CD4-positive, CD25-positive, alpha-beta regulatory T cell (primary cell): Measurements from ENCODE around the gene LNP1. TPM values are rescaled to one million over a fixed set of nuclear protein-coding genes. Genes with fewer than 3 reads are reported as not detected.

Source experiments
- ATAC-seq, 2 donors: fragments of 150-1000 bp; cut with Tn5 transposase; one replicate each; pipeline ENCODE4 v1.10.0; 2021; ENCODE audit warnings: low read depth in 2 of 2, moderate number of reproducible peaks in 2 of 2, moderate library complexity in 1 of 2
- DNase-seq, 3 donors: peaks; one replicate each; pipeline versions ENCODE4 v3.0.0 to v3.0.0-alpha.2; 2012 to 2022; ENCODE audit warnings: mixed read lengths in 1 of 3
- H3K27ac ChIP-seq: one replicate; pipeline ENCODE4 v1.7.0; 2013; ENCODE audit warnings: mild to moderate bottlenecking, low read length; ENCODE audit not compliant: insufficient read depth, poor library complexity, severe bottlenecking
- H3K27me3 ChIP-seq: one replicate; pipeline ENCODE4 v1.7.0; 2013; ENCODE audit warnings: low read length; ENCODE audit not compliant: control insufficient read depth, insufficient read depth
- H3K36me3 ChIP-seq: one replicate; pipeline ENCODE4 v1.7.0; 2013; ENCODE audit warnings: mild to moderate bottlenecking, low read length, moderate library complexity; ENCODE audit not compliant: control insufficient read depth, insufficient read depth
- H3K4me1 ChIP-seq: 2 replicates; pipeline ENCODE4 v1.7.0; 2013; ENCODE audit warnings: mild to moderate bottlenecking, low read length; ENCODE audit not compliant: insufficient read depth, control insufficient read depth, poor library complexity, severe bottlenecking
- H3K4me3 ChIP-seq: one replicate; pipeline ENCODE4 v1.7.0; 2013; ENCODE audit warnings: low read depth, mild to moderate bottlenecking, low read length, moderate library complexity
- H3K9me3 ChIP-seq, 2 experiments: 1 replicate in 1 of 2; 2 replicates in 1 of 2; pipeline ENCODE4 v1.7.0; 2013; ENCODE audit warnings: low read length in 2 of 2, mild to moderate bottlenecking in 1 of 2, moderate library complexity in 1 of 2; ENCODE audit not compliant: control insufficient read depth in 2 of 2
- H3K27ac Mint-ChIP-seq, 3 donors: one replicate each; pipeline ENCODE4 v1.8.0; 2020 to 2022; ENCODE audit warnings: mild to moderate bottlenecking in 3 of 3, mixed read lengths in 3 of 3, moderate library complexity in 2 of 3
- H3K27me3 Mint-ChIP-seq: one replicate; pipeline ENCODE4 v1.8.0; 2022; ENCODE audit warnings: mild to moderate bottlenecking, mixed read lengths
- H3K36me3 Mint-ChIP-seq: one replicate; pipeline ENCODE4 v1.8.0; 2020; ENCODE audit warnings: mixed read lengths
- H3K4me1 Mint-ChIP-seq, 4 donors: one replicate each; pipeline ENCODE4 v1.8.0; 2020 to 2022; ENCODE audit warnings: mixed read lengths in 4 of 4, mild to moderate bottlenecking in 1 of 4
- H3K4me3 Mint-ChIP-seq, 4 donors: one replicate each; pipeline ENCODE4 v1.8.0; 2020 to 2022; ENCODE audit warnings: mild to moderate bottlenecking in 4 of 4, mixed read lengths in 4 of 4, moderate library complexity in 3 of 4
- H3K9me3 Mint-ChIP-seq, 7 donors: one replicate each; pipeline ENCODE4 v1.8.0; 2020 to 2022; ENCODE audit warnings: mixed read lengths in 7 of 7, mild to moderate bottlenecking in 3 of 7, moderate library complexity in 2 of 7
- polyA plus RNA-seq, 4 donors: library from polyadenylated mRNA; unstranded; fragments of 300-500 nt; fragmentation: Illumina TruSeq; gene quantifications; one replicate each; pipeline ENCODE4 v1.2.3, GENCODE V29; 2021
- total RNA-seq: library from RNA; stranded (reverse); gene quantifications from one replicate; pipeline ENCODE4 v1.2.3, GENCODE V29; 2022

The LNP1 gene
- total and polyA plus RNA-seq, 5 donors from 2014 or later, result 0.73 to 2.0 (median 0.84) TPM

GRCh38 chr3:100455841-100456550, 54.7 kb downstream of the LNP1 start:
- no peaks in the 10 kb centered on the region for H3K4me1 ChIP-seq
- no peak overlapping the region for H3K27ac ChIP-seq
- H3K4me3 ChIP-seq, result no peak overlapping the region
- no peaks in the 10 kb centered on the region for H3K27me3 ChIP-seq
- Mint-ChIP-seq H3K27me3 (no peaks in the 10 kb centered on the region), H3K36me3 (peaks cover 5% of the 10 kb centered on the region), H3K4me1 (no peaks in the 10 kb centered on the region), H3K4me3 (no peak overlapping the region), H3K27ac (no peak overlapping the region), H3K9me3 (peaks cover 0 to 2% (median 0%) of the 10 kb centered on the region in 7 donors)
- H3K9me3 ChIP-seq, result no peaks in the 10 kb centered on the region
- ATAC-seq (no peak), DNase-seq (no peak)
- no peaks in the 10 kb centered on the region for H3K36me3 ChIP-seq

- H3K9me3 Mint-ChIP-seq, result peaks cover 0 to 2% (median 0%) of the 10 kb centered on the region in 7 donors
- H3K27me3 Mint-ChIP-seq, result no peaks in the 10 kb centered on the region
- Histone ChIP-seq H3K4me3 (no peak overlapping the region), H3K27me3 (no peaks in the 10 kb centered on the region), H3K27ac (no peak overlapping the region), H3K4me1 (no peaks in the 10 kb centered on the region), H3K36me3 (no peaks in the 10 kb centered on the region), H3K9me3 (no peaks in the 10 kb centered on the region)
- H3K36me3 Mint-ChIP-seq, result peaks cover 5% of the 10 kb centered on the region
- no peak overlapping the region for H3K4me3 Mint-ChIP-seq
- ATAC-seq, result no peak
- no peak for DNase-seq
- H3K4me1 Mint-ChIP-seq, result no peaks in the 10 kb centered on the region
- no peak overlapping the region for H3K27ac Mint-ChIP-seq
Observed at GRCh38 chr3:100456745-100457144, 55.4 kb downstream of the LNP1 start.

GRCh38 chr3:100457811-100458210, 56.5 kb downstream of the LNP1 start:
- Histone ChIP-seq H3K27ac (no peak overlapping the region), H3K4me3 (no peak overlapping the region), H3K9me3 (no peaks in the 10 kb centered on the region), H3K4me1 (no peaks in the 10 kb centered on the region), H3K27me3 (no peaks in the 10 kb centered on the region), H3K36me3 (no peaks in the 10 kb centered on the region)
- Mint-ChIP-seq H3K27me3 (no peaks in the 10 kb centered on the region), H3K4me3 (no peak overlapping the region), H3K9me3 (peaks cover 0 to 2% (median 0%) of the 10 kb centered on the region in 7 donors), H3K36me3 (peaks cover under 1% of the 10 kb centered on the region), H3K27ac (no peak overlapping the region), H3K4me1 (no peaks in the 10 kb centered on the region)
- DNase-seq (no peak), ATAC-seq (no peak)

- H3K27me3 Mint-ChIP-seq, result peaks cover 5% of the 10 kb centered on the region
- Histone ChIP-seq H3K4me1 (no peaks in the 10 kb centered on the region), H3K27ac (no peak overlapping the region), H3K9me3 (no peaks in the 10 kb centered on the region), H3K36me3 (no peaks in the 10 kb centered on the region), H3K4me3 (no peak overlapping the region), H3K27me3 (no peaks in the 10 kb centered on the region)
- DNase-seq (no peak), ATAC-seq (no peak)
- H3K9me3 Mint-ChIP-seq, result peaks cover 0 to 2% (median 0%) of the 10 kb centered on the region in 7 donors
- H3K36me3 Mint-ChIP-seq, result no peaks in the 10 kb centered on the region
- H3K4me1 Mint-ChIP-seq, result no peaks in the 10 kb centered on the region
- no peak overlapping the region for H3K4me3 Mint-ChIP-seq
- H3K27ac Mint-ChIP-seq, result no peak overlapping the region
Observed at GRCh38 chr3:100458814-100459213, 57.5 kb downstream of the LNP1 start.

GRCh38 chr3:100463002-100463401, 61.7 kb downstream of the LNP1 start:
- H3K9me3 ChIP-seq, result no peaks in the 10 kb centered on the region
- Mint-ChIP-seq H3K27me3 (peaks cover 14% of the 10 kb centered on the region), H3K36me3 (no peaks in the 10 kb centered on the region), H3K4me3 (no peak overlapping the region), H3K27ac (no peak overlapping the region), H3K4me1 (peaks cover 0 to 6% (median 2%) of the 10 kb centered on the region in 4 donors), H3K9me3 (peaks cover 0 to 4% (median 0%) of the 10 kb centered on the region in 7 donors)
- no peak overlapping the region for H3K4me3 ChIP-seq
- DNase-seq (peak in 1 of 3 donors; percentile 49), ATAC-seq (no peak)
- no peaks in the 10 kb centered on the region for H3K27me3 ChIP-seq
- H3K27ac ChIP-seq, result no peak overlapping the region
- H3K4me1 ChIP-seq, result no peaks in the 10 kb centered on the region
- no peaks in the 10 kb centered on the region for H3K36me3 ChIP-seq

- Mint-ChIP-seq H3K36me3 (no peaks in the 10 kb centered on the region), H3K27me3 (peaks cover 14% of the 10 kb centered on the region), H3K27ac (no peak overlapping the region), H3K9me3 (peaks cover 0 to 6% (median 2%) of the 10 kb centered on the region in 7 donors), H3K4me1 (peaks cover 0 to 6% (median 2%) of the 10 kb centered on the region in 4 donors), H3K4me3 (no peak overlapping the region)
- H3K36me3 ChIP-seq, result no peaks in the 10 kb centered on the region
- no peak overlapping the region for H3K27ac ChIP-seq
- no peak for ATAC-seq
- no peak for DNase-seq
- no peak overlapping the region for H3K4me3 ChIP-seq
- H3K9me3 ChIP-seq, result peaks cover 0 to 4% of the 10 kb centered on the region in 2 experiments
- no peaks in the 10 kb centered on the region for H3K27me3 ChIP-seq
- no peaks in the 10 kb centered on the region for H3K4me1 ChIP-seq
Observed at GRCh38 chr3:100463646-100464155, 62.4 kb downstream of the LNP1 start.

GRCh38 chr3:100465892-100466777, 64.8 kb downstream of the LNP1 start:
- Mint-ChIP-seq H3K9me3 (peaks cover 0 to 14% (median 3%) of the 10 kb centered on the region in 7 donors), H3K27me3 (peaks cover 14% of the 10 kb centered on the region), H3K4me1 (peaks cover 0 to 6% (median 2%) of the 10 kb centered on the region in 4 donors), H3K4me3 (no peak overlapping the region), H3K36me3 (peaks cover 4% of the 10 kb centered on the region), H3K27ac (peak overlapping the region in 2 of 3 donors; percentile 33 to 47)
- Histone ChIP-seq H3K36me3 (no peaks in the 10 kb centered on the region), H3K4me1 (no peaks in the 10 kb centered on the region), H3K27me3 (no peaks in the 10 kb centered on the region), H3K27ac (no peak overlapping the region), H3K9me3 (peaks cover 0 to 4% of the 10 kb centered on the region in 2 experiments), H3K4me3 (no peak overlapping the region)
- no peak for ATAC-seq
- peak in 1 of 3 donors; percentile 13 for DNase-seq
